HEK293T (cell line): Measurements from ENCODE around the gene CD34.

Source experiments
- ARNT ChIP-seq: fragments of 450-650 bp; IDR thresholded peaks from 2 replicates; pipeline ENCODE4 v1.6.1; 2017; ENCODE audit warnings: mild to moderate bottlenecking
- ELF4 ChIP-seq: fragments of 450-650 bp; IDR thresholded peaks from 2 replicates; pipeline ENCODE4 v1.6.1; 2017; ENCODE audit warnings: antibody characterized with exemption
- FOXA1 ChIP-seq: fragments of 450-650 bp; IDR thresholded peaks from 2 replicates; pipeline ENCODE4 v1.6.1; 2016; ENCODE audit warnings: mild to moderate bottlenecking
- FOXK2 ChIP-seq: fragments of 450-650 bp; IDR thresholded peaks from 2 replicates; pipeline ENCODE4 v1.6.1; 2016; ENCODE audit warnings: mild to moderate bottlenecking
- FOXM1 ChIP-seq: fragments of 450-650 bp; IDR thresholded peaks from 2 replicates; pipeline ENCODE4 v1.6.1; 2017; ENCODE audit warnings: mild to moderate bottlenecking, borderline replicate concordance
- SP1 ChIP-seq: fragments of 450-650 bp; IDR thresholded peaks from 2 replicates; pipeline ENCODE4 v1.6.1; 2017
- SUZ12 ChIP-seq: fragments of 450-650 bp; IDR thresholded peaks from 2 replicates; pipeline ENCODE4 v1.6.1; 2016; ENCODE audit warnings: mild to moderate bottlenecking
- TARDBP ChIP-seq: fragments of 450-650 bp; IDR thresholded peaks from 2 replicates; pipeline ENCODE4 v1.6.1; 2016

- TF ChIP-seq FOXK2: no peak
- no peak for TF ChIP-seq FOXM1
- TF ChIP-seq TARDBP: no peak
- no peak for TF ChIP-seq SUZ12
- TF ChIP-seq ARNT: no peak
- no peak for TF ChIP-seq SP1
- no peak for TF ChIP-seq FOXA1
- no peak for TF ChIP-seq ELF4
These were observed 72.5 kb downstream of the CD34 start for GRCh38 chr1:207838156-207839082.
